Activated CD4-positive, alpha-beta T cell treated with anti-CD3 and anti-CD28 coated beads, Interleukin-2, amount 50 U/mL, for 48 hours (primary cell): ENCODE data around the gene ADAMTS20.

Experiments used
- DNase-seq, 2 experiments: peaks; one replicate each; pipeline ENCODE4 v3.0.0-alpha.2; 2020

The ADAMTS20 gene

DNA sequence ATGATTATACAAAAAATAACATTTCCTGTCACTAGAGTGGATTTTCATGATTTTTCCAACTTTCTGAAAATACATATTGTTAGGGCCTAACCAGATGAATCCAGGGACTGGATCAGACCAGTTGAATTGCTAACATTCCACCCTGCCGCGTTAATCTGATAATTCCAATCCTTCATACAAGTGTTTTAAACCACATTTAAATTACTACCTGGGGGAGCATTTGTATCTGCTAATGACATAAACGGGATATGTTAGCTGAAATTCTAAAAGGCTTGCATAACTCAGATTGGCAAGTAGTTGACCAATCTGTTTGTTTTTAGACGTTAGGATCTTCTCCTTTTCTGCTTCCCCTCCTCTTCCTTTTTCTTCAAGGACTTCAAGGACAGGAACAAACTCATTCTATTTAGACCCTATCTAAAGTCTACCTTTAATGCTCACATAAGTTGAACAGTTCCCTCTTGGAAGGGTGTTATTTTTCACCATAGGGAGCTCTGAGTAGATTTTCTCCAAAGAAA is 239.0 kb downstream of the ADAMTS20 start:
- DNase-seq, result no peak

- DNase-seq, result no peak
Observed at GRCh38 chr12:43310596-43310995, 241.4 kb downstream of the ADAMTS20 start.

GRCh38 chr12:43309959-43310358 is 242.0 kb downstream of the ADAMTS20 start:
- DNase-seq, result no peak

DNA sequence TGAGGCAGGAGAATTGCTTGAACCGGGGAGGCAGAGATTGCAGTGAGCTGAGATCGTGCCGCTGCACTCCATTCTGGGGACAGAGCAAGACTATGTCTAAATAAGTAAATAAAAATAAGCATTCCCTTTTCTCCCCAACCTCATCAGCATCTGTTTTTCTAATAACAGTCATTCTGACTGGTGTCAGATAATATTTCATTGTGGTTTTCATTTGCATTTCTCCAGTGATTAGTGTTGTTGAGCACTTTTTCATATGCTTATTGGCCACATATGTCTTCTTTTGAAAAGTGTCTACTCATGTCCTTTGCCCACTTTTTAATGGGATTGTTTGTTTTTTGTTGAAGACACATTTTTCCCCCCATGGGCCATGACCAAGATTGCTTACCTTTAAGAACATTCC is 243.2 kb downstream of the ADAMTS20 start:
- no peak for DNase-seq

DNA sequence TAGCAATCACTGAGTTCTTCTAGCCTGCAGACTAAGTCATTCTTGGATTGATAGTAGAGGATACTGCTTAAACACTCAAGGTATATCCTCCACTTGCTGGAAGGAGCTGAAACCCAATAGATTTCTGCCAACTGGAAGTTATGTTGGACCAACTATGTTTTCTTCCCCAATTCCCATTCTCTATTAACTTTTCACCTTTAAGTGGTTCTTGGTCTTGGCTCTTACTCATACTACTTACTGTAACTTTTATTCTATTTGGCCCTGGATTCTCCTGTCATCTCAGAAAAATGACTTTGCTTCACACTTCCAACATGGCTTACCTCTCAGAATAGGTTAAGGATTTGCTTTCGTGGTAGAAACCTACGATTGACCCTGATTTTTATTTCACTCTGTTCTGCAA is 244.9 kb downstream of the ADAMTS20 start:
- no peak for DNase-seq

GRCh38 chr12:43306066-43306465 is 245.9 kb downstream of the ADAMTS20 start:
- DNase-seq, result no peak

DNA sequence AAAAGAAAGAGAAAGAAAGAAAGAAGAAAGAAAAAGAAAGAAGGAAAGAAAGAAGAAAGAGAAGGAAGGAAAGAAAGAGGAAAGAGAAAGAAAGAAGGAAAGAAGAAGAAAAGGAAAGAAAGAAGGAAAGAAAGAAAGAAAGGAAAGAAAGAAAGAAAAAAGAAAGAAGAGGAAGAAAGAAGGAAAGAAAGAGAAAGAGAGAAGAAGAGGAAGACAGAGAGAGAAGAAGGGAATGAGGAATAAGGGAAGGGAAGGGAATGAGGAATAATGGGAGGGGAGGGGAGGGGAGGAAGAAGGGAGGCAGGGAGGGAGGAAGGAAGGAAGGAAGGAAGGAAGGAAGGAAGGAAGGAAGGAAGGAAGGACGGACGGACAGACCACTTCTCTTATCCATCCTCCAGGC is 246.9 kb downstream of the ADAMTS20 start:
- DNase-seq, result no peak
